Measurements from ENCODE around the gene SERPINA1.

The SERPINA1 gene

DNA sequence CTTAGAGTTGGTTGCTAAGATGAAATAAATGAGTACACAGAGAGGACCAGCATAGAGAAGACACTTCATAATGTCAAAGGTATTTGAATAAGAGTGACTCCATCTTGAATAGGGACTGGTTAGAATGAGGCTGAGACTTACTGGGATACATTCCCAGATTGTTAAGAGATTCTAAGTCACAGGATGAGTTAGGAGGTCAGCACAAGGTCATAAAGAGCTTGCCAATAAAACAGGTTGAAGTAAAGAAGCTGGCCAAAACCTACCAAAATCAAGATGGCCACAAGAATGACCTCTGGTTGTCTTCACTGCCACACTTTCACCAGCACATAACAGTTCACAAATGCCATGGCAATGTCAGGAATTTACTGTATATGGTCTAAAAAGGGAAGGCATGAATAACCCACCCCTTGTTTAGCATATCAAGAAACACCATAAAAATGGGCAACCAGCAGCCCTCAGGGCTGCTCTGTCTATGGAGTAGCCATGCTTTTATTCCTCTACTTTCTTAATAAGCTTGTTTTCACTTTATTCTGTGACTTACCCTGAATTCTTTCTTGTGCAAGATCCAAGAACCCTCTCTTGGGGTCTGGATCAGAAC lies 8.3 kb upstream of the SERPINA1 start:
- no peak overlapping the region for H3K9ac ChIP-seq (ENCODE audit: low read depth, low read length)
- no peaks in the 10 kb centered on the region for H3K36me3 ChIP-seq (ENCODE audit: control insufficient read depth, insufficient read depth, low read length)
- H3K27me3 ChIP-seq (ENCODE audit: control insufficient read depth, insufficient read depth, low read length): no peaks in the 10 kb centered on the region
- H3K9me3 ChIP-seq (ENCODE audit: control insufficient read depth, insufficient read depth, low read length): no peaks in the 10 kb centered on the region
- peaks cover 39% of the 10 kb centered on the region for H3K4me1 ChIP-seq (ENCODE audit: control insufficient read depth, insufficient read depth, low read length)
- H3K4me3 ChIP-seq (ENCODE audit: low read depth, low read length): no peak overlapping the region

DNA sequence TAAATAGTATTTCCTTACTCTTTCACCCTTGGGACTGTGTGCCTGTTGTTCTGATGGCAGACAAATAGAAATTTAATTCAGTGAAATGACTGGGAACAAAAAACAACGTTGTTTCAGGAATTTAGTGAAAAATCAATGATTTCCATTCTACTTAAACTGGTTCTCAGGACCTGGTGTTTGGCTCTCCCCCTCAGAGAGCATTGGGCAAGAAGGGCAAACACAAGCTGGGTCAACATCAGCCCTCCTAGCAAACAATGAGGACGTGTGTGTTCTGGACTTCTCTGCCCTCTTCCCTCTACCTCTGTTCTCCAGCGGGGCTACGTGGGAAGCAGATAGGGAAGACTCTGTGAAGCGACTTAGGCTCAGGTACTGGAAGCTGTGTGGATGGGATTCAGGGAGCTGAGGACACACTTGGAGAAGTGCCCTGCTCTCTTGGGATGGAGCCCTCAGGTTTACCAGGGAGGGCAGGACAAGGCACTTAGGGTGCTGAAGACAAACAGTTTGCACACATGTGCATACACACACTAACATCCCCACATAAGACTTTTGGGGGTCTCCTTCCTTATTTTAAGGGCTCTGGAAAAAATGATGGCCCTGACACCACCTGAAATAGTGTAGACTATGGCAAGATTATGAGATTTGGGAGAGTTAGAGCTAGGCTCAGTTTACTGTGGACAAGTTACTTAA lies 7.6 kb upstream of the SERPINA1 start:
- H3K4me3 ChIP-seq (ENCODE audit: low read depth, low read length): no peak overlapping the region

DNA sequence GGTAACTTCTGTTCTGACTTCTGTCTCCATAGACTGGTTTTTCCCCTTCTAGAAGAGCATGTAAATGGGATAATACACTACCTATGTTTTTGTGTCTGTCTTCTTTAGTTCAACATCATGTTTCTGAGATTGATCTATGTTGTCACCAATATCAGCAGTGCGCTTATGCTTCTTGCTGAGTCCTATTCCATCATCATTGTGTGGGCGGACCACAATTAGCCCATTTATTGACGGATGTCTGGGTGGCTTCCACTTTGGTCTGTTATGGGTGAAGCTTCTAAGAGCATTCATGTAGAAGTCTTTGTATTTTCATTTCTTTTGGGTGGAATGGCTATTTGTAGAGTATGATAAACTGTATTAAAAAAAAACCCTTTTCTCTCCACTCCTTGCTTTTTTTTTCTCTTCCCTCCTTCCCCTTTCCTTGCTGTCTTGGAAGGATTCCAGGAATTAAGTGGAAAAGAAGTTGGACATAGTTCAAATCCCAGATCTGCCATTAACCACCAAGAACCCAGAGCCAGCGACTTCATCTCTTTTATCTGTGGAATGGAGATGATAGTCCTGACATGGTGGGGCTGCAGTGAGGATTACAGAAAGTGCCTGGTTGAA lies 7.0 kb upstream of the SERPINA1 start:
- Histone ChIP-seq H3K4me1 (ENCODE audit: control insufficient read depth, insufficient read depth, low read length) (peaks cover 37% of the 10 kb centered on the region), H3K36me3 (ENCODE audit: control insufficient read depth, insufficient read depth, low read length) (no peaks in the 10 kb centered on the region), H3K4me3 (ENCODE audit: low read depth, low read length) (no peak overlapping the region), H3K9me3 (ENCODE audit: control insufficient read depth, insufficient read depth, low read length) (no peaks in the 10 kb centered on the region), H3K9ac (ENCODE audit: low read depth, low read length) (no peak overlapping the region), H3K27me3 (ENCODE audit: control insufficient read depth, insufficient read depth, low read length) (no peaks in the 10 kb centered on the region)

More for the DNA sequence above, 7.6 kb upstream of the SERPINA1 start:
- Histone ChIP-seq H3K27me3 (ENCODE audit: control insufficient read depth, insufficient read depth, low read length) (no peaks in the 10 kb centered on the region), H3K9me3 (ENCODE audit: control insufficient read depth, insufficient read depth, low read length) (no peaks in the 10 kb centered on the region), H3K4me1 (ENCODE audit: control insufficient read depth, insufficient read depth, low read length) (peaks cover 39% of the 10 kb centered on the region), H3K36me3 (ENCODE audit: control insufficient read depth, insufficient read depth, low read length) (no peaks in the 10 kb centered on the region), H3K9ac (ENCODE audit: low read depth, low read length) (no peak overlapping the region)

DNA sequence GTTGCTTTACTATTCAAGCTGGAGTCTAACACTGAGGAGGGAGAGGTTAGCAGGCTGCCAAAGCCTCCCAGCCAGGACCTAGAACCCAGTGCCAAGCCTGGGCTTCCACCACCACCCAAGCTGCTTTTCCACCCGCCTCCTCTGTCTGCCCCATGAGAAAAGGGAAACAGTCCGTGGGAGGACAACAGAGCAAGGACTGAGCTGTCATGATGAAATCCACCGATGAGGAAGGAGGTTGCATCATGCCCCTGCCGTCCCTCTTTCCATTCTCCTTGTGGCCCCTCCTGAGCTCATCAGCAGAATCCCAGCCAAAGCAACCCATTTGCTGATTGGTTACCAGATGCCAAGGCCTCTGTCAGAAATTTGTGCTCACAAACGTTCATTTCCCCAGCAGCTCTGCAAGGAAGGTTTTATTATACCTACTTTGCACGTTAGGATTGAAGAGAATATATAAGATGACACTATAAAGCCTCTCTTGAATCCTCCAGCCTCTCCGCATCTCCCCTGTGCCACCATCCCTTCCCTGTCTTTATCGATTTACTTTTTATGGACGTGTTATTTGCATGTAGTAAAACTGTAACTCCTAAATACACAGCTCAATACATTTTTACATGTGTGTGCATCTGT lies 6.3 kb upstream of the SERPINA1 start:
- H3K9me3 ChIP-seq (ENCODE audit: control insufficient read depth, insufficient read depth, low read length): no peaks in the 10 kb centered on the region
- H3K27me3 ChIP-seq (ENCODE audit: control insufficient read depth, insufficient read depth, low read length): no peaks in the 10 kb centered on the region
- no peaks in the 10 kb centered on the region for H3K36me3 ChIP-seq (ENCODE audit: control insufficient read depth, insufficient read depth, low read length)
- H3K4me1 ChIP-seq (ENCODE audit: control insufficient read depth, insufficient read depth, low read length): peaks cover 31% of the 10 kb centered on the region
- no peak overlapping the region for H3K9ac ChIP-seq (ENCODE audit: low read depth, low read length)
- H3K4me3 ChIP-seq (ENCODE audit: low read depth, low read length): no peak overlapping the region

DNA sequence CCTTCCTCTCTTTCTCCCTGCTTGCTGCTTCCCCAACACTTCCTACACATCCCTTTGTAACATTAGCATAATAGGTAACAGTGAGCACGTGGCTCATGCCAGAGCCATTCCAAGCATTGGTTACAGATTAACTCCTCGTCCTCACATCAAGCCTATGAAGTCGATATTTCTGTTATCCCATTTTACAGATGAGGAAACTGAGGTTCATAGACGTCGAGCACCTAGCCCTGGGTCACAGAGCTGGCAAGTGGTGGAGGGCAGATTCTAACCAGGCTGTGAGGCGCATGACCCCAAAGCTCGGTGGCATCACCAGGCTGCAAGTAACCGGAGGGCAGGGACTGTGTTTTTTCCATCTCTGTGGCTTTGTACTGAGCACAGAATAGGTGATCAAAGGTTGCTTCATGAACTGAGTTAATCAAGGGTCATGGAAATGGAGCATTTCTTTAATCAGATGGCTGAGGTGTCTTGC lies 5.7 kb upstream of the SERPINA1 start:
- Histone ChIP-seq H3K27me3 (ENCODE audit: control insufficient read depth, insufficient read depth, low read length) (no peaks in the 10 kb centered on the region), H3K9me3 (ENCODE audit: control insufficient read depth, insufficient read depth, low read length) (no peaks in the 10 kb centered on the region), H3K36me3 (ENCODE audit: control insufficient read depth, insufficient read depth, low read length) (no peaks in the 10 kb centered on the region), H3K4me1 (ENCODE audit: control insufficient read depth, insufficient read depth, low read length) (peaks cover 26% of the 10 kb centered on the region), H3K4me3 (ENCODE audit: low read depth, low read length) (no peak overlapping the region), H3K9ac (ENCODE audit: low read depth, low read length) (no peak overlapping the region)

DNA sequence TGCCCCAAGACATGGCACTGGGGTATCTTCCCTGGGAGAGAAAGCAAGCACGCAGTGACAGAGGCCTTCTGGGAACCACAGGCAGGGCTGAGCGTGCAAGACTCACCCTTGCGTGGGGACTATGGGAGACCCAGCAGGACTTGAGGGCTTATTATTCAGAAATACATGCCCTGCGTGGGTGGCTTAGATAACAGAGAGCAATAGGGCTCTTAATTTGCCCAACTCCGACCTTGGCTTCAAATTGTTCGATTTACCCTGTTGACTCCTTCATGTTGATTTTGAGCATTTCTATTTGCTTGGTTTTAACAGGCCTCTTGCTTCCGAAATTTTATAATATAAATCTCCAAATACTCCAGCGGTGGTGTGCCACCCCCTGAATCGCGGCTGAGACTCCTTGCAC lies 5.1 kb upstream of the SERPINA1 start:
- Histone ChIP-seq H3K9ac (ENCODE audit: low read depth, low read length) (no peak overlapping the region), H3K4me3 (ENCODE audit: low read depth, low read length) (no peak overlapping the region), H3K9me3 (ENCODE audit: control insufficient read depth, insufficient read depth, low read length) (no peaks in the 10 kb centered on the region), H3K4me1 (ENCODE audit: control insufficient read depth, insufficient read depth, low read length) (peaks cover 20% of the 10 kb centered on the region), H3K36me3 (ENCODE audit: control insufficient read depth, insufficient read depth, low read length) (no peaks in the 10 kb centered on the region), H3K27me3 (ENCODE audit: control insufficient read depth, insufficient read depth, low read length) (no peaks in the 10 kb centered on the region)

DNA sequence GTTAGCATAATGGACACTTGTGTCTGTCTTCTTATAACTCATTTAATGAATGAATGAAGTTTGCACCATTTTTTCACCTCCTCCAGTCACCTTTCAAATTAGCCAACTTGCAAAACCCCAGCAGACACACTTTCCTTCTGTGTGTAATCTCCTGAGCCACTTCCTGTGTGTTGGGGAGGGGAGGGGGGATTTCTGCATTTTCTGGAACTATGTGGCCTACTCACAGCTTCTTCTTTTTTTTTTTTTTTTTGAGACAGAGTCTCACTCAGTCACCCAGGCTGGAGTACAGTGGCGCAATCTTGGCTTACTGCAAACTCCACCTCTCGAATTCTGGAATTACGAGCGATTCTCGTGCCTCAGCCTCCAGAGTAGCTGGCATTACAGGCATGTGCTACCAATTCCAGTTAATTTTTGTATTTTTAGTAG lies 4.1 kb upstream of the SERPINA1 start:
- Histone ChIP-seq H3K36me3 (ENCODE audit: control insufficient read depth, insufficient read depth, low read length) (no peaks in the 10 kb centered on the region), H3K4me1 (ENCODE audit: control insufficient read depth, insufficient read depth, low read length) (peaks cover 14% of the 10 kb centered on the region), H3K4me3 (ENCODE audit: low read depth, low read length) (no peak overlapping the region), H3K9me3 (ENCODE audit: control insufficient read depth, insufficient read depth, low read length) (no peaks in the 10 kb centered on the region), H3K27me3 (ENCODE audit: control insufficient read depth, insufficient read depth, low read length) (no peaks in the 10 kb centered on the region), H3K9ac (ENCODE audit: low read depth, low read length) (no peak overlapping the region)

DNA sequence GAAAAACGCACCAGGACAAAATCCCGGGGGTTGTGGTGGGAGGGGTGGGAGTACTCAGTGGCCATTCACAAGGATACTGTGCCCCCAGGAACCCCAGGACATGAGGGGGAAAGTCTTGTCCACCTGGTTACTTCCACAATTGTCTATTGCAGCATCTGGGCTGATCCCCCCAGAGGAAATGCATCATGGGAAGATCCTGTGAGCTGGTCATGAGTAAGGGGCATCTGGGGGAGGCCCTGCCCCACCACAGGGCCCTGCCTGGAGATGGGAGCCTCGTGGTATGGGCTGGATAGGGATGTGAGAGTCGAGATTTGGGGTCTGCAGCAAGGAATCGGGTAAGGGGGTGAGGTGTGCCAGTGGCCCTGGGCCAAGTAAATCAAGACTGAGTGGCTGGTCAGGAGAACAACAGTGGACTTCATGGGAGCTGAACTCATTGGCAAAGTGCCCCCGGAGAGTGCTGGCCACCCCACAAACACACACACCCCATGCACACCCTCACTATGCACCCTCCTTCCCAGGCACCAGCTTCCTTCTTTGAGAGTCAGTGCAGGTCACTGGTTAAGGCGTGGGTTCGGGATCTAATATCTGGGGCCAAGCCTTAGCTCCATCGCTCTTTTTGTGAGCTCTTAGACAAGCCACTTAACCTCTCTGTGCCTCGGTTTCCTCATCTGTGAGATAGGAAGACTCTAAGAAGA lies 3.0 kb upstream of the SERPINA1 start:
- no peaks in the 10 kb centered on the region for H3K27me3 ChIP-seq (ENCODE audit: control insufficient read depth, insufficient read depth, low read length)
- no peaks in the 10 kb centered on the region for H3K9me3 ChIP-seq (ENCODE audit: control insufficient read depth, insufficient read depth, low read length)
- H3K4me3 ChIP-seq (ENCODE audit: low read depth, low read length): no peak overlapping the region
- no peak overlapping the region for H3K9ac ChIP-seq (ENCODE audit: low read depth, low read length)
- H3K4me1 ChIP-seq (ENCODE audit: control insufficient read depth, insufficient read depth, low read length): peaks cover 6% of the 10 kb centered on the region
- H3K36me3 ChIP-seq (ENCODE audit: control insufficient read depth, insufficient read depth, low read length): no peaks in the 10 kb centered on the region

DNA sequence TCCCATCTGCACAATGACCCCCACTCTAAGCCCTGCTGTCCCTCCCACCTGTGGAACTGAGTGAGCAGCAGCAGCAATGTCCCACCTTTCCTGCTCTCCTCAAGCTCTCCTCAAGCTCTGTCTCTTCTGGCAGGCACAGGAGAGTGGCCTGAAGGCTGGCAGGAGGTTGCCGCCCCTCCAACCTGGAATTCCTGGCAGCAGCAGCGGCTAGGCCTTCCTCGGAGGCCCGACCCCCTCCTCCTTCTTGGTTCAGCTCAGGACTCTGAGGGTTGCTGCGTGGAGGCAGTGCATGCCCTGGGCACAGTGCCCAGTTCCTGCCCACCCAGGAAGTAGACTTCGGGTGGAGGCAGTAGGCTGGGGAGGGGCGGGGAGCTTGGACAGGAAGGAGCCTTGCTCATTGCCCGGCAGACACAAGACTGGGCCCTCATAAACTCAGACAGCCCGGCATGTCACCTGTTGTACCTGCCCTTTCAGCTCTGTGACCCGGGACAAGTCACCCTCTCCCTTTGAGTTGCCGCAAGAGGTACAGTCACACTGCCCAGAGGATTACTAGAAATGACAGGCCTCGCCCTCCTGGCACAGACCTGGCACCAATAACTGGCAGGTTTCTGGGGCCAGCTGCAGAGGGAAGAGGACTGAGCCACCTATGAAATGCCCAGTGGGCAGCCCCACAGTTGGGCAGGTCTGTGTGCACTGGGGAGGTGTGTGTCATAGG lies 2.1 kb upstream of the SERPINA1 start:
- no peak overlapping the region for H3K9ac ChIP-seq (ENCODE audit: low read depth, low read length)
- H3K4me3 ChIP-seq (ENCODE audit: low read depth, low read length): no peak overlapping the region

DNA sequence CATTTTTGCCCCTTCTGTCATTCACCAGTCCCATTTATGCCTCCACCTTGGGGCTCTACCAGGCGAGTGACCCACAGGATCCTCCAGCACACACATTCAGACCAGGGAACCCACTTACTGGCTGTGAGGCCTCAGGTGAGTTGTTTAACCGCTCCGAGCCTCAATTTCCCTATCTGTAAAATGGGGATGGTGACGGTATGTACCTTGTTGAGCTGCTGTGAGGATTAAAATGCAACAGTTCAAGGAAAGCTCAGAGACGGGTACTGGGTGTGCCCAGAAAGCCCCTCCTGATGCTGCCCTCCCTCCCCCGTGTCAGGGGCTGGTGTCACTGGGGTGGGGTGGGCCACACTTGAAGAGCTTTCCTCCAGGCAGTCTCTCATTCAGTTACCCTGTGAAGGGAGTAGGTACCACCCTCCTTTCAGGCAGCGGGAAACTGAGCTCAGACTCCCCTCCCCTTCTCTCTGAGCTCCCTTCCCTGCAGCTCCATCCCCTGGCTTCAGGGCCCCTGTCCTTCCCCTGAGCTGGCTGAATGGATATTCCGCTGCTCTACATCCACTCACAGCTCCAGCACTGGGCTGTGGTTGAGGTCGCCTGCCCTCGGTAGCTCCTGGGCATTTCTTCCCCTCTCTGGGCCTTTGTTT lies 1.4 kb upstream of the SERPINA1 start:
- no peaks in the 10 kb centered on the region for H3K4me1 ChIP-seq (ENCODE audit: control insufficient read depth, insufficient read depth, low read length)
- H3K4me3 ChIP-seq (ENCODE audit: low read depth, low read length): no peak overlapping the region
- no peak overlapping the region for H3K9ac ChIP-seq (ENCODE audit: low read depth, low read length)
- H3K9me3 ChIP-seq (ENCODE audit: control insufficient read depth, insufficient read depth, low read length): no peaks in the 10 kb centered on the region
- H3K36me3 ChIP-seq (ENCODE audit: control insufficient read depth, insufficient read depth, low read length): no peaks in the 10 kb centered on the region
- no peaks in the 10 kb centered on the region for H3K27me3 ChIP-seq (ENCODE audit: control insufficient read depth, insufficient read depth, low read length)

More for the DNA sequence above, 2.1 kb upstream of the SERPINA1 start:
- Histone ChIP-seq H3K27me3 (ENCODE audit: control insufficient read depth, insufficient read depth, low read length) (no peaks in the 10 kb centered on the region), H3K9me3 (ENCODE audit: control insufficient read depth, insufficient read depth, low read length) (no peaks in the 10 kb centered on the region), H3K36me3 (ENCODE audit: control insufficient read depth, insufficient read depth, low read length) (no peaks in the 10 kb centered on the region), H3K4me1 (ENCODE audit: control insufficient read depth, insufficient read depth, low read length) (no peaks in the 10 kb centered on the region)

DNA sequence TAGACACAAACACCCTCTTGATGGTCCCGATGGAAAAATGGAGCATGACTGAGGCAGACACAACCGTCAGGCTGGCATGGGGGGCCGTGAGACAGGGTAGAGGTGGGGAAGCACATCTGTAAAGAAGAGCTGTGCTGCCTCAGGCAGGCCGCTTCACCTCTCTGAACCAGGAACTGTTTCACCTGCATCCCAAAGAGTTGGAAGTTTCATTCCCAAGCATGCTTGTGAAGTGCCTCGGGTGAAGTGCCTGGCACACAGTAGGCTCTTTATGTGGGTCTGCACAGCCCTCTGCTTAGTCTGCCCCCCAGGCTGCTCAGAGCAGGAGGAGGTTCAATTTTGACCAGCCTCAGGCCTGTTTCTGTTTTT lies 685 bp upstream of the SERPINA1 start:
- no peak overlapping the region for H3K4me3 ChIP-seq (ENCODE audit: low read depth, low read length)
- no peaks in the 10 kb centered on the region for H3K9me3 ChIP-seq (ENCODE audit: control insufficient read depth, insufficient read depth, low read length)
- H3K36me3 ChIP-seq (ENCODE audit: control insufficient read depth, insufficient read depth, low read length): no peaks in the 10 kb centered on the region
- H3K4me1 ChIP-seq (ENCODE audit: control insufficient read depth, insufficient read depth, low read length): no peaks in the 10 kb centered on the region
- H3K9ac ChIP-seq (ENCODE audit: low read depth, low read length): no peak overlapping the region
- no peaks in the 10 kb centered on the region for H3K27me3 ChIP-seq (ENCODE audit: control insufficient read depth, insufficient read depth, low read length)

Measured in iPS-15b (cell line).